ENCODE results near the gene GNB5.
A peak's percentile ranks its signal among the peaks of the same experiment; 100 is the strongest.
"Not testable (repeated sequence)": the region's sequence is repeated elsewhere in the genome, so short reads cannot be mapped to it uniquely, and the experiment has no call there.

Gene GNB5

DNA sequence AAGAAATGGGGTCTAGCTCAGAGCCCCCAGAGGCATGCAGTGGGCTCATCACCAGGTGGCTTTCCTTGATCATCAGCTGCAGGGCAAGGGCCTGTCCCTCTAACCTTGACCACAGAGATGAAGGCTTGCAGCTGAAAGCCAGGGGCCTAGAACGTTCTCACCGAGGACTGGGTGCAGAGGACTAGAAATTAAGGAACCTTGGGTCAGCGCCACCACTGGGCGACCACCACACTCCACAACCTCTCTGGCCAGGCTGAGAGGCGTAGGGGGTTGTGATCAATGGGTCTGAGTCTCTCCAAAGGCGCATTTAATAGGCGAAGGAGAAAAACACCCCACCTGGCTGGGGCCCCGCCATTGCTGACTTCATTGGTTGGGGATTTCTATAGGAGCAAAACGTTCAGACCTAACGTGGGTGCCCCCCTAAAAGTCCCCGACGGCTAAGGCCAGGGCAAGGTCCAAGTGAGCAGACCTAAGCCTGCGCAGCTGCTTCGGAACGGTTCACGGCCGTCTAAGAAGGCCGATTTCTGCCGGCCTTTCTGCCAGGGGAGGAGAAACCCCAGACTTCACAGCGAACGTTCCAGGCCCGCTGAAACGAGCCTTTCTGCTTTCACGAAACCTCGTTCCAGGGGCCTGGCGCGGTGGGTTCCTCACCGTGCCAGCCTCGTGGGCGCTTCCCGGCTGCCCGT, 79.5 kb downstream of the GNB5 start:
- no peak for DNase-seq

DNA sequence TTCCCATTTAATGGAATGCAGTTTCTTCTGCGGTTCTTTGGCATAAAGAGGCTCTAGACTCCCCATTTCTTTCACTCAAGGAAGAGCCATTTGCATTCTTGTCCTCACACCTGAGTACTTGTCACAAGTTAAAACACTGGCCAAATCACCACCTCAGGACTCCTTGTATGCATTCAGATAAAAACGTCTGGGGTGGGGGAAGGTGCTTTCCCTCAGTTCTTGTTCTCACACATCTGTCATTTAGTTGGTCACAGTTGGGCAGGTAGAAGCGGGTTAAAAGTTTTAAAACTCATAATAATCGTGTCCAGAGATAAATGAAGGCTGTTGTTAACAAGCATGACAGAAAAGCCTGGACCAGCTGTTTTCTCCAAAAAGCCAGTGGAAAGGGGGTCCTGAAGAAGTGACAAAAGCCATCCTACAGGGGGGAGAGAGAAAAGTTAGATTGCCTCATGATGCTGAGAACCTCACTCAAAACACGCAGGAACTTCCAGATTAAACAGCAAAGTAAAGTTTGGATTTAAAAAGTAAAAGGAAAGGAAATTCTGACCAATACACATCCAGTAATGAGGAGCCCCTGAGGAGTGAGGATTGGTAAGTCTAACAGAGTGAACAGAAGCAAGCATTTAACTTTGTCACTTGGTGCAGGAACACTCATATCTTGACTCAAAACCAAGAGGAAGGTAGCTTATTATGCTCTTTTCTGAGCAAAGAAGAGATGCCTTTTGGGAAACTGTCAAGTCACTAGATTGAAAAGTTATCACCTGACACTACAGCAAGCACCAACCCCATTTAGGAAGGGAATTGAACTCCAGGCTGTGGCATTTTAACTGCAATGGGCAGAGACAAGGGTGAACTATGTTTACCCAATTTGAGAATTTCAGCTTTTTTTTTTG, 81.4 kb downstream of the GNB5 start:
- no peak for DNase-seq

DNA sequence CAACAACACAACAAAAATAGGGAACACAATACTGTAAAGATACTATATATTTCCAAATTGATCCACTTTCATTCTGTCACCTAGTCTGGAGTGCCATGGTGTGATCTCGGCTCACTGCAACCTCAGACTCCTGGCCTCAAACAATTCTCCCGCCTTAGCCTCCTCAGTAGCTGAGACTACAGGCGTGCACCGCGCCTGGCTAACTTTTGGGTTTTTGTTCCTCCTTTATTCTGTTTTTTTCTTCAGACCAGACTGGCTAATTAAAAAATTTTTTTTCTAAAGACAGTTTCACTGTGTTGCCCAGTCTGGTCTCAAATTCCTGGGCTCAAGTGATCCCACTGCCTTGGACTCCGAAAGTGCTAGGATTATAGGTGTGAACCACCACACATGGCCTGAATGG, 84.0 kb downstream of the GNB5 start:
- DNase-seq: no peak

DNA sequence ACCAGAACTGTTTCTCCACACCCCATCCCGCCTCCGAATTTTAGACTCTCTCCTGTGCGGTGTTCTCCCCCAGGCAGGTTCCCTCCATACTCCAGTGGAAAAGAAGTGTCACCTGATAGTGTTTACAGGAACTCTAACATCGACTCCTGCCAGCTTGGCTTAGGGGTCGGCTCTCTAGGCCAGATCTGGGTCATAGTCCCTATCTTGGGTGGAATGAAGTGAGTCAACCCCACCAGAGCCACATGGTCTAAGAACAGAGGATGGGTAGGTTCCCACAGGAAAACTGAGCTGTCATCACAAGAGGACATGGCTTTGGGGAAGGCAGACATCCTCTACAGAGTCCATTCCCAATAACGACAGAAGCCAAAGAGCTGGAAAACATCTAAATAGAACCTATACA, 84.6 kb downstream of the GNB5 start:
- no peak for DNase-seq

DNA sequence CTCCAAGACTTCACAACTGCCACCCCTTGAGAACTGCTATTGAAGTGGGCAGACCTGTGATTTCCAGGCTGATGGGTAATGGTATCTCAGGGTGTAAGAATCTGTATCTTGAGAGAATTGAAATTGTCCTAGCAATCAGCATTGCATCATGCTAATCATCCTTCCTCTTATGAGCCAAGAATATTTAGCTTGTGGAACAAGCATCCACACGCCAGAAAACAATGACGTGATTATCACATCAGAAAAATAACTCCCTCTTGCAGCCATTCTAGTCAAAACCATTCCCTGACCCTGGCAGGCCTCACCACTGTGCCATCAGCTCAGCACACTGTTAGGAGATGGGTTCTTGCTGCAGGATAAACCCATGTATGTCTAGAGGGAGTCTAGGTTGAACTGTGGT, 85.3 kb downstream of the GNB5 start:
- no peak for DNase-seq

DNA sequence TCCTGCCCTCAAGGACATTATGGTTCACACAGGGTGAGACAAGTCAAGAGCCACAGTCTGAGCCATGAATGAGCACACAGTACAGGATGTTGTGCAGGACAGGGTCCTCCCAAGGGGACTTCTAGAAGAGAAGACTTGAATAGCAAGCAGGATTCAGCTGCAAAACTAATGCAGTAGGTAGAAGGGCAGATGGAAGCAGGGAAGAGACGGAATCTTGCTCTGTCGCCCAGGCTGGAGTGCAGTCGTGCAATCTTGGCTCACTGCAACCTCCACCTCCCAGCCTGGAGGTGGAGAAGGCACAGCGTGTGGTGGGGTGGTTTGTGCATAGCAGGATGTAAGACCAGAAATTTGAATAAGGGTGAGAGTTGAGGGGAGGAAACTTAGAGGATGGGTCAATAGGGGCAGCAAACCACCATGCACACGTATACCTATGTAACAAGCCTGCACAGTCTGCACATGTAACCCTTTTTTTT, 86.6 kb downstream of the GNB5 start:
- DNase-seq: no peak

DNA sequence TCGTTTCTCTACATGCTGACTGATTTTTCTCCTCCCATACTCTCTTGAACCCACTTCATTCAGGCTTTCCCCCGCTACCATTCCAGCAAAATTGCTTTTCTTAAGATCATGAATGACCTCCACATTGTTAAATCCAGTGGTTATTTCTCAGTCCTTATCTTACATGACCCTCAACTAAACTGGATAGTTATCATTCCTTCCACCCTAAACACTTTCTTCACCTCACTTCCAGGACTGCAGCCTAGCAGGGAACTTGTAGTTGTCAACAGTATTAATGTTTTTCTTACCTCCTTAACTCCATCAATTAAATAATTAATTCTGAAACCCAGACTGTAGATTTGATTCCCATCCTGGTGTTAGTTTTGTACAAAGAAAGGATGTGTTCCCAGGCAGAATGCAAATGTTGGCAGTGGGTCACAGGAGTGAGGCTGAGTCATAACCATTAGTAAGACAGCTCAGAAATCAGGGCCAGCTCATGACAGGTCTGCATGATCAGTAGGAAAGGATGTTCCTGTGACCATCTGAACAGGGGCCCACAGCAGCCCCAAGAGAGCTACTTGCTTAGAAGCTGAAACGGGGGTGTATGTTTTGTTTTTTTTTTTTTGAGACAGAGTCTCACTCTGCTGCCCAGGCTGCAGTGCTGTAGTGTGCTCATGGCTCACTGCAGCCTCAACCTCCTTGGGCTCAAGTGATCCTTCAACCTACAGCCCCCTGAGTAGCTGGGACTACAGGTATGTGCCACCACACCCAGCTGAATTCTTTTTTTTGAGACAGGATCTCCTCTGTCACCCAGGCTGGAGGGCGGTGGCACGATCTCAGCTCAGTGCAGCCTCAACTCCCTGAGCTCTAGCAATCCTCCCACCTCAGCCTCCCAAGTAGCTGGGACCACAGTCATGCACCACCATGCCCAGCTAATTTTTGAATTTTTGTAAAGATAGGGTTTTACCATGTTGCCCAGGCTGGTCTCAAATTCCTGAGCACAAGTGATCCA, 87.7 kb downstream of the GNB5 start:
- DNase-seq: peak in 1 of 2 donors; percentile 13

DNA sequence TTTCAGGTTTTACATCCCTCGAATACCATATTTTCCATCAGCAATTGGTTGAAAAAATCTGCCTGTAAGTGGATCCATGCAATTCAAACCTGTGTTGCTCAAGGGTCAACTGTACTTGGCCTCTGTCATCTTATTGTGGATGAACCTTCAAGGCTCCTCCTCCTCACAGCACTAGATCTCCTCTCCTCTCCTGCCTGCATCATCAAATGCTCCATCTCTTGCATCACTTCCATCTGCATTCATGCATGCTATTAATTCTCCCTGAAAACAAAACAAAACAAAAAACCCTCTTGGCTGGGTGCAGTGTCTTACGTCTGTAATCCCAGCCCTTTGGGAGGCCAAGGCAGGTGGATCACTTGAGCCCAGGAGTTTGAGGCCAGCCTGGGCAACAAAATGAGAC, 88.7 kb downstream of the GNB5 start:
- no peak for DNase-seq

DNA sequence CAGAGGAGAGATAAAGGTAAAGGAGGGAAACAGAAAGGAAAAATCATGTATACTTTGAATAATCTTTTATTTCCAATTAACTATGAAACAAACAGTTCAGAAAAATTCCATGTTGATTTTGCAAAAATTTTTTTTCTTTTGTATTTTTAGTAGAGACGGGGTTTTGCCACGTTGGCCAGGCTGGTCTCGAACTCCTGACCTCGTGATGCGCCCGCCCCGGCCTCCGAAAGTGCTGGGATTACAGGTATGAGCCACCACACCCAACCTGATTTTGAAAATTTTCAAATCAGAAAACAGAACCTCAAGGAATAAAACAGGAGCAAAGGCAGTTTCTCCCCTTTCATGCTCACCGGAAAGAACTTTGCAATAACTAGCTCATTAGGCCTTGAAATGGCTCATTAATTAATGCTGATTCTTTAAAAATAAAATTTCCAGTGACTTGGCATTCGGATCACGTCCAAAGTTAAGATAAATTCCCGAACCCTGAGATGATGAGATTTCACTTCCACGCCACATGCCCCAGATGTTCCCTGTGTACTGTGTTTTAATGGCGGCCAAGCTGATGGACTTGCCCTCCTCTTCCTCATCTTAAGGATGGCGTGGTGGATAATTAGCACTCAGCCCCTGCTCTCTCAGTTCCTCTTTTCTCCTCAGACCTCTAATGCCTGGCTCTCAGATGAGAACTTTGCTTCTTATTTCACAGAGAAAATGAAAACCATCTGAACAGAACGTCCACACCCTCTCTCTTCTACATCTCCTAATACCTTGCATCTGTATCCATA, 89.5 kb downstream of the GNB5 start:
- DNase-seq: no peak

DNA sequence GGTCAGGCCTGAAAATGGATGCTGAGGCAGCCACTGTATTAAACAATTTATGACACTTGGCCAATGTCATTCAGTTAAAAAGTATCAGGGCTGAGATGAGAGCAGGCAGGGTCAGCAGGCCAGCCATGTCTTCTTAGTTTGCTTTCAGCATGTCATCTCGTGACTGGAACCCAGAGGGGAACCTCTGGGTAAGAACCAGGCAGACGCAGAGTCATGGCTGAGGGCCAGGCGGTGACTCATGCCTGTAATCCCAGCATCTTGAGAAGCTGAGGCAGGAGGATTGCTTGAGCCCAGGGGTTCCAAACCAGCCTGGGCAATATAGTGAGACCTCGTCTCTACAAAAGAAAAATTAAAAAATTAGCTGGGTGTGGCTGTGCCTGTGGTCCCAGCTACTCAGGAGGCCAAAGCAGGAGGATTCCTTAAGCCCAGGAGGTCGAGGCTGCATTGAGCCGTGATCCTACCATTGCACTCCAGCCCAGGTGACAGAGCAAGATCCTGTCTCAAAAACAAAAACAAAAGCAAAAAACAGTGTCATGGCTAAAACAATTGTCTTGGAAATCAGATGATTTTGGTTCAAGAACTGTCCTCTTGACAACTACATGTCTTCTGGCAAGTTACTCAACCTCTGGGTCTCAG, 90.3 kb downstream of the GNB5 start:
- DNase-seq: peak in 1 of 2 donors; percentile 64

DNA sequence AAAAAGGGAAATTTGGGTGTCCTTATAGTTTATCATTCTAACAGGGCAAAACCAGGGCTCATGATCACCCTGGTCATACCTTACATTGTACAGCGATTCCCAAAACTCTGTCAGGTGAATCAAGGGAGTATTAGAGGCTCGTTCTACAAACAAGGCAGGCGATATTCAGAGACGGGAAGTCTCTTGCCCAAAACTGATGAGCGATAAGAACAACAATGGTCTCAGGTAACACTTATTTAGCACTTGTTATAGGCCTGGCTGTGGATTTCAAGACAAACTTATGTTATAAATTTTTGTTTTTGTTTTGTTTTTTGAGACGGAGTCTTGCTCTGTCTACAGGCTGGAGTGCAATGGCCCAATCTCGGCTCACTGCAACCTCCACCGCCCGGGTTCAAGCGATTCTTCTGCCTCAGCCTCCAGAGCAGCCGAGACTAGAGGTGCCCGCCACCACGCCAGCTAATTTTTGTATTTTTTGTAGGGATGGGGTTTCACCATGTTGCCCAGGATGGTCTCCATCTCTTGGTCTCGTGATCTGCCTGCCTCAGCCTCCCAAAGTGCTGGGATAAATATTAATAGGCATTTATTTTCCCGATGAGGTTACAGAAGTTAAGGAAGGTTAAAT, 91.4 kb downstream of the GNB5 start:
- DNase-seq: no peak

DNA sequence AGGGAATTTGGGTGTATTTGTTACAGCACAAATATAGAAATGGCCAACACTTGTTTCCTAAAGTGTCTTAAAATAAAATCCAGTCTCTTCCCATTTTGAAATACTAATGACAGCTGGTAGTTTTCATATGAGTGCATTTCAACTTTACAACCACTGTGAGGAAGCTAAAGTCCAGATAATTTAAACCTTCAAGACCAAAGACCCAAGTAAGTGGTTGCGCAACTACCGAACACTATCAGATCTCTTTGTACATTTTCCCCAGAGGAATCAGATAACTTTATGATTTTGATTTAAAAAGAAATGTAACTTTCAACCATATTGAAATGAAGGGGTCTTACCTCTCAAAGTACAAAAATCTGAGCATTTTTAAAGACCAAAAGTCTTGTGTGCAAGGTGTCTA, 92.9 kb downstream of the GNB5 start:
- DNase-seq: no peak

DNA sequence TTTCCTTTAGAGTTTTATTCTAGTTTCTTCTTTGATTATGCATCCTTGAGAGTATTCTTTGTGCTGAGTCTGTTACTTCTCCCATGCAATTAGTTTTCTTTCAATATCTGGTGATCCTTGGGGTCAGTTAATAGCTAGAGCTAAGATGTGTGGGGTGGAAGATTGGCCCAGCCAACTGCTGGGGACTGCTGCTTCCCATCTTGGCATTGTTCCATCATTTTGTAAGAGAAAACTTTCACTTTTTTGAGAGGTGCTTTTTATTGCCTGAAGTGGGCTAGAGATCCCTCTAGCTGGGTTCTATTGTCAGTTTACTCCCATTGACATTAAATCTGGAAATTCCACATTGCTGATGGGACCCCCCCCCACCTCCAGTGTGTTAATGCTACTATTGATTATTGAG, 94.0 kb downstream of the GNB5 start:
- no peak for DNase-seq

DNA sequence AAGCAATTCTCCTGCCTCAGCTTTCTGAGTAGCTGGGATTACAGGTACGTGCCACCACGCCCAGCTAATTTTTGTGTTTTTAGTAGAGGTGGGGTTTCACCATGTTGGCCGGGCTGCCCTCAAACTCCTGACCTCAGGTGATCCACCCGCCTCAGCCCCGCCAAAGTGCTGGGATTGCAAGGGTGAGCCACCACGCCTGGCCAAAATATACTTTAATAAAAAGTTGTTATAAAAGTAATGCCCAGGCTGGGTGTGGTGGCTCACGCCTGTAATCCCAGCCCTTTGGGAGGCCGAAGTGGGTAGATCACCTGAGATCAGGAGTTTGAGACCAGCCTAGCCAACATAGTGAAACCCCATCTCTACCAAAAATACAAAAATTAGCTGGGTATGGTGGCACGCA, 94.7 kb downstream of the GNB5 start:
- not testable (repeated sequence) for DNase-seq

DNA sequence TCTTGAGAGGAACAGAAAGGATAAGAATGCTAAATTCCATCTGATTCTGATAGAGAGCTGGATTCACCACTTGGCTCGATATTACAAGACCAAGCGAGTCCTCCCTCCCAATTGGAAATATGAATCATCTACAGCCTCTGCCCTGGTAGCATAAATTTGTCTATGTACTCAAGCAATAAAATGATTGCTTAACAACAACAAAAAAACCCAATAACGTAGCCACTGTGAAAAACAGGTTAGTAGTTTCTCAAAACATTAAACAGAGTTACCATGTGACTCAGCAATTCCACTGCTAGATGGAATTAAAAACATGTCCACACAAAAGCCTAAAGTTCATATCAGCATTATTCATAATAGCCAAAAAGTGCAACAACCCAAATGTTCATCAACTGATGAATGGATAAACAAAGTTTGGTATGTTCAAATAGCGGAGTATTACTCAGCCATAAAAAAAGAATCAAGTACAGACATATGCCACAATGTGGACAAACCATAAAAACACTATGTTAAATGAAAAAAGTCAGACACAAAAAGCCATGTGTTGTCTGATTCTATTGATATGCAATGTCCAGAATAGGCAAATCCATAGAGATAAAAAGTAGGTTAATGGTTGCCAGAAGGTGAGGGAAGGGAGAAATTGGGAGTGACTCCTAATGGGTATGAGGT, 95.5 kb downstream of the GNB5 start:
- DNase-seq: no peak

DNA sequence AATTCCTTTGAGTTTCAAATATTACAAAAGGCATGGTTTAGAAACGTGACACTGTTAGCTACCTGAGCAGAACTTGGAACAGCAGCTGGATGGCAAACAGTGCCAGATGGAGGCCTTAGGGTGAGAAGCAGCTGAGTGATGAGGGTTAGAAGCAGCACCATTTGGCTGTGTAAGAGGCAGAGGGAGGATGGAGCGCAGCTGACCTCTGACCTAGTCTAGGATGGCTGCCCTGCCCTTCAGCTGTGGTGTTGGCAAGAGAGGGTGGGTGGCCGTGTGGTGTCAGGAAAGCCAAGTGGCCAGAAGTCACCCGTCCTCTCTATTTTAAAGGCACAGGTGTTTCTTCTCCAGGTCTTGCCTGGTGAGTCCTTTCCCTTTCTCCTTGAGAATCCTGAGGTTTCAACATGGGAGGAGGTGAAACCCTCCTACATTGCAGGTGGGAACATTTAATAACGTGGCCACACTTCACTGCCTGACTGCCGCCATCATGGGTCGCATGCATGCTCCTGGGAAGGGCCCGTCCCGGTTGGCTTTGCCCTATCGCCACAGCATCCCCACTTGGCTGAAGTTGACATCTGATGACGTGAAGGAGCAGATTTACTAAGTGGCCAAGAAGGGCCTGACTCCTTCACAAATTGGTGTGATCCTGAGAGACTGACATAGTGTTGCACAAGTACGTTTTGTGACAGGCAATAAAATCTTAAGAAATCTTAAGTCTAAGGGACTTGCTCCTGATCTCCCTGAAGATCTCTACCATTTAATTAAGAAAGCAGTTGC, 96.2 kb downstream of the GNB5 start:
- DNase-seq: no peak

DNA sequence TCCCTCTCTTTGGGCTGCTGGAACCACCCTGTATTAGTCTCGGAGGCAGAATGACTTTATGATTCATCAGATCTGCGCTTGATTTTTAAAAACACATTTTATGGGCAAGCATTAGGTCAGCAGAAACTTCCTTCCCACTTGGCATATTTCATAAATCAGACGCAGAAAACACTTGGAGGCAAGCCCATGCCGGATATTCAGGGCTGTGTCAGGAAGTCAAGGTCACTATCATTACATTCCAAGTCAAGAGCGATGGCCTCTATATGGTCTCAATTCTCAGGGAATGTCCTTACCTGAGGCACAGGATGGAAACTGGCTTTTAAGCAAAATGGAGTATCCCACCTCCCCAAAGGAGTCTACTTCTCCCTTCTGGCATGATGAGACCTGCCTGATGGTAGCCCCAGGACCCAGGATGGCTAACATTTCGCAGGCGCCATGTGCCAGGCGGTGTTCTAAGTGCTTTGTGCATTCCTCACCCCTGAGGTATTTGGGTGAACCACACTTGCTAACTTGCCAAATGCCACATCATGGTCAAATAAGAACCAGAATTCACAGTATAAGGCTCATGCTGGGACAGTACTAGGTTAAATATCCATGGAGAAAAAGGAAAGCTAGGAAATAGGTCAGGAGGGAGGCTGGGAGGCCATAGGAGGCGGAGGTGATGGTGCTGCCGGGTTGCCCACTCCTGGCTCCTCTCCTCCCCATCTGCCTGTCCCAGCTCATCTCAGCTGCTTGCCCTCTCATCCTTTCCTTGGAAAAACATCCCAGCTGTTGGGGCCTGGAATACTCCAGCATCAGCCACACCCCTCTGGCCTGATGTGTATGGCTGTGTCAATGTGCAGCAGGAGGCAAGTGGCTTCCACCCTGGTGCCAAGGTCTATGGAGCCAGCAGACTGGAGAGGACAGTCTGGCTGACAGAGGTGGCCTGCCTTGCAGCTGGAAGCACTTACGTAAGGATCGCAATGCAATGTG, 97.4 kb downstream of the GNB5 start:
- DNase-seq: no peak

DNA sequence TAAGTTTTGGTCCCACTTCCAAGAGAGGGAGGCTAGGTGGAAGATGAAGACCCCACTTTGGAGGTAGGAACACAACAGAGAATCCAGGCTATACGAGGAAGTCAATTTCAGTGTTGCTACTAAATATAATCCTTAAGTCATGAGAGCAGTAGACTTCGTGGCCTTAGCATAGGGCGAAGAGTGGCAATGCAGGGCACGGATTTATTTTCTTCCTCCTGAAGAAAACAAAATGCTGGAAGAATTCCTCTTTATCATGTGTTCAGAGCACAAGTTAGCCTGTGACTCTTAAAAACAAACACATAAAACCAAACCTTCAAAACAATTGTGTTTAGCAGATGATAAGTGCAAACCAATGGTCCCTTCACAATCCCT, 98.0 kb downstream of the GNB5 start:
- no peak for DNase-seq

DNA sequence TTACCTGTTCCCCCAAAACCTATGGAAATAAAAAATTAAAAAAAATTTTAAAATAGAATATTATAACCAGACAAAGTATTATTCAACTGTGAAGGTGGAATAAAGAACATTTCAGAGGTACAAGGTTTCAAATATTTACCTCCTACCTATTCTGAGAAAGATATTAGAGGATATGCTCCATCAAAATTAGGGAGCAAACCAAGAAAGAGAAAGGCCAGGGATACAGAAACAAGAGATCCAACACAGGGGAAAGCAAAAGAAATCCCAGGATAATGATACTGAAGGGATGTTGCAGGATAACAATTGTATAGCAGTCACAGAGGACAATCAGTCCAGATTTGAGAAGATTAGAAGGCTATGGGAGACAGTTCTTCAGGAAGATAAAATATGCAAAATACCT, 101.0 kb downstream of the GNB5 start:
- no peak for DNase-seq

Data from CD4-positive, alpha-beta T cell treated with Interleukin-1 beta for 1 hour (primary cell).